Common myeloid progenitor, CD34-positive (primary cell): Measurements from ENCODE around the gene FAF1.
A peak's percentile ranks its signal among the peaks of the same experiment; 100 is the strongest.

Experiments
- CTCF ChIA-PET: fragments of 350-600 bp; sonication (Branson Sonifier 250); formaldehyde crosslinking; loops from one replicate; lab custom pipeline; 2021; ENCODE audit warnings: antibody characterized with exemption; lab: Charles Lee
- POLR2A ChIA-PET: fragments of 350-600 bp; sonication (Branson Sonifier 250); formaldehyde crosslinking; loops from one replicate; lab custom pipeline; 2021; ENCODE audit warnings: antibody characterized with exemption; lab: Charles Lee
- DNase-seq, 3 donors: peaks; one replicate each; pipeline versions ENCODE4 v3.0.0 to v3.0.0-alpha.2; 2013
- H3K27ac ChIP-seq, 2 experiments: 1 replicate in 1 of 2; 2 replicates in 1 of 2; pipeline ENCODE4 v1.7.0; 2013; ENCODE audit warnings: inconsistent platforms in 2 of 2, low read length in 2 of 2, mild to moderate bottlenecking in 2 of 2, low read depth in 1 of 2, moderate library complexity in 1 of 2; ENCODE audit not compliant: severe bottlenecking in 2 of 2, insufficient read depth in 1 of 2, poor library complexity in 1 of 2
- H3K27me3 ChIP-seq, 5 experiments: replicated peaks in 2 of 5; 1 replicate in 3 of 5; 2 replicates in 2 of 5; pipeline versions ENCODE4 v1.6.1 to v1.7.0; 2013; ENCODE audit warnings: low read length in 4 of 5, mild to moderate bottlenecking in 2 of 5, moderate library complexity in 2 of 5, inconsistent platforms in 1 of 5; ENCODE audit not compliant: insufficient read depth in 5 of 5, control insufficient read depth in 4 of 5
- H3K36me3 ChIP-seq, 4 experiments: 1 replicate in 2 of 4; 2 replicates in 2 of 4; pipeline versions ENCODE4 v1.6.1 to v1.7.0; 2013; ENCODE audit warnings: low read length in 3 of 4, control low read depth in 1 of 4, mild to moderate bottlenecking in 1 of 4; ENCODE audit not compliant: control insufficient read depth in 4 of 4, insufficient read depth in 4 of 4
- H3K4me1 ChIP-seq, 4 experiments: 1 replicate in 3 of 4; 2 replicates in 1 of 4; pipeline versions ENCODE4 v1.6.1 to v1.7.1; 2013; ENCODE audit warnings: low read length in 3 of 4, mild to moderate bottlenecking in 3 of 4, control low read depth in 1 of 4, inconsistent platforms in 1 of 4, moderate library complexity in 1 of 4; ENCODE audit not compliant: control insufficient read depth in 4 of 4, insufficient read depth in 4 of 4; ENCODE audit errors: control extremely low read depth in 1 of 4
- H3K4me3 ChIP-seq, 7 experiments: 1 replicate in 4 of 7; 2 replicates in 3 of 7; pipeline versions ENCODE4 v1.5.1 to v1.7.0; 2013; ENCODE audit warnings: mild to moderate bottlenecking in 7 of 7, low read length in 6 of 7, moderate library complexity in 6 of 7, inconsistent platforms in 2 of 7, low read depth in 2 of 7, control low read depth in 1 of 7; ENCODE audit not compliant: insufficient read depth in 4 of 7, control insufficient read depth in 1 of 7; ENCODE audit errors: extremely low read depth in 1 of 7
- H3K9me3 ChIP-seq, 5 experiments: 1 replicate in 4 of 5; 2 replicates in 1 of 5; pipeline versions ENCODE4 v1.6.1 to v1.7.1; 2013; ENCODE audit warnings: low read length in 4 of 5, mild to moderate bottlenecking in 2 of 5, inconsistent platforms in 1 of 5, low read depth in 1 of 5, moderate library complexity in 1 of 5; ENCODE audit not compliant: control insufficient read depth in 4 of 5, insufficient read depth in 2 of 5; ENCODE audit errors: control extremely low read depth in 1 of 5
- WGBS: methylation state at CpG from one replicate; pipeline ENCODE4 v1.1.5; 2013; ENCODE audit not compliant: insufficient coverage; 5-methylcytosine and 5-hydroxymethylcytosine counted together

The FAF1 gene

DNA sequence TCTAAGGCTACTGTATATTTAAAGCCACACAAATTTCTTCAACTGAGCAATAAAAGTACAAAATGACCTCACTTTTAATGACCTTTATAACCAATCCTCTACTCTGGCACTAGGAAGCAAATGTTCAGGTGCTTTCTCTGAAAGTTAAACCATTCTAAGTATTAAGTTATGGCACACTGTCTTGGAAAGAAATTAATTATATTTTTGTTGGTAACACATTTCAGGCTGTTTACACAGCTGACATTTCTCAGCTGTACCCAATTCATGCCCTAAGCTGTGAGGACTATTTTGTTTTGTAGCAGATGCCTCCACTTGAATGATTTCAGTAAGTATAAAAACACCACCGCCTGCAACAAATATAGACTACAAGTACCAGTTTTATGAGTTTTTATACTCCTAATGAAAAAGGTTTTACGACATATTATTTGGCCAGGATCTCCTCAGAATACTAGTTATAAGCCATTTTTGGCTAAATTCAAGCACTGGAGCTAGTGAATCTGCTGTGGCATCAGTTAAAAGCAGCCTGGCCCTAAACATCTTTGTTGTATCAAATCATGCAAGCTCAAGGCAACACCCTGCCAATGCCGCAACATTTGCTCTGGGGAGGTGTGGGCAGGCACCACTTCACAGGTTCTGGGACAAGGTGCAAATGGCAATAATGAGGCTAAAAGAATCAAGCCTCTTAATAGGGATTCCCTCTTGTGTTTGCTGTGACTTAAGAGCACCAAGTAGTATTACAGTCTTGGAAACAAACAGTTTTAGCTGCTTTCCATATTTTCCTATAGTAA lies 308.4 kb downstream of the FAF1 start:
- H3K9me3 ChIP-seq: no peaks in the 10 kb centered on the region
- CTCF ChIA-PET: no interaction called here

DNA sequence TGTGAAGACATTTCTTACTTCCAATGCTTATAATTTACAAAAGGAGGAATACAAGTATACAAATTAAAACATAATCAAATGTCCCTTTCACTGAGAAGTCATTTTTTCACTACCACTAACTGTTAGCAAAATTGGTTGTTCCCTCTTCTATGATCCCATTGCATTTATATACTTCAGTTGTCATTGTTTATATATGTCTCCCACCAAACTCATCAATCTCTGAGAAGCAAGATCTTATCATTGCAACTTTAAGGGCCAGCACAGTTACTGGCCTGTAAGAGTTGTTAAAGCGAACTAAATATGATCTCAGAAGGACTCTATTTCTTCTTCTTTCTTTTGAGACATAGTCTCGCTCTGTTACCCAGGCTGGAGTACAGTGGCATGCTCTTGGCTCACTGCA lies 313.5 kb downstream of the FAF1 start:
- Histone ChIP-seq H3K27ac (no peak overlapping the region), H3K36me3 (peaks cover 0 to 4% (median 0%) of the 10 kb centered on the region in 4 experiments), H3K4me1 (no peaks in the 10 kb centered on the region), H3K27me3 (no peaks in the 10 kb centered on the region), H3K4me3 (no peak overlapping the region), H3K9me3 (no peaks in the 10 kb centered on the region)
- ChIA-PET CTCF (no interaction called here), POLR2A (no interaction called here)
- WGBS: 100% methylated on average over 2 of the region's 2 CpGs
- no peak for DNase-seq

More for the DNA sequence above, 308.4 kb downstream of the FAF1 start:
- no peak overlapping the region for H3K27ac ChIP-seq
- peaks cover 0 to 5% (median 2%) of the 10 kb centered on the region in 4 experiments for H3K36me3 ChIP-seq
- no peak overlapping the region for H3K4me3 ChIP-seq
- DNase-seq: no peak
- WGBS: 100% methylated on average over 1 of the region's 3 CpGs
- H3K27me3 ChIP-seq: no peaks in the 10 kb centered on the region
- POLR2A ChIA-PET: no interaction called here
- no peaks in the 10 kb centered on the region for H3K4me1 ChIP-seq

DNA sequence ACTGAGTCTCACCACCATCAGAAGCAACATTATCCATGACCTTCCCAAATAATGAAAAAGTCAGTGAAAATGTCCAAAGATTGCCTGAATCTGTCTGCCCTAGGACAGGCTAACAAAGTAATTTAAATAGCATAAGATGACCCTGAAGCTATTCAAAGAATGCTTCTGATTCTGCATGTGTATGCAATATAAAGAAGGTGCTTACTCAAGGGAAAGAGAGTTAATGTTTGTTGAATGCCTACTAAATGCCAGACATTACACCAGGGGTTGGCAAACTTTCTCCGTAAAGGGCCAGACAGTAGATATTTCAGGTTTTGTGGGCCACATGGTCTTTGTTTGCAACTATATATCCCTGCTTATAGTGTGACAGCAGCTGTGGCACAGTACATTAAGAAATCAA lies 314.9 kb downstream of the FAF1 start:
- H3K27ac ChIP-seq: no peak overlapping the region
- H3K36me3 ChIP-seq: peaks cover 0 to 4% (median 0%) of the 10 kb centered on the region in 4 experiments
- POLR2A ChIA-PET: no interaction called here
- no peaks in the 10 kb centered on the region for H3K27me3 ChIP-seq
- H3K9me3 ChIP-seq: no peaks in the 10 kb centered on the region
- H3K4me1 ChIP-seq: no peaks in the 10 kb centered on the region
- 100% methylated on average over 1 of the region's 1 CpG for WGBS
- CTCF ChIA-PET: interaction anchor here (0.7 kb wide), 1 partner anchor 187 kb away, joined by 4 read pairs; no protein-coding TSS in a partner anchor
- no peak overlapping the region for H3K4me3 ChIP-seq
- no peak for DNase-seq

DNA sequence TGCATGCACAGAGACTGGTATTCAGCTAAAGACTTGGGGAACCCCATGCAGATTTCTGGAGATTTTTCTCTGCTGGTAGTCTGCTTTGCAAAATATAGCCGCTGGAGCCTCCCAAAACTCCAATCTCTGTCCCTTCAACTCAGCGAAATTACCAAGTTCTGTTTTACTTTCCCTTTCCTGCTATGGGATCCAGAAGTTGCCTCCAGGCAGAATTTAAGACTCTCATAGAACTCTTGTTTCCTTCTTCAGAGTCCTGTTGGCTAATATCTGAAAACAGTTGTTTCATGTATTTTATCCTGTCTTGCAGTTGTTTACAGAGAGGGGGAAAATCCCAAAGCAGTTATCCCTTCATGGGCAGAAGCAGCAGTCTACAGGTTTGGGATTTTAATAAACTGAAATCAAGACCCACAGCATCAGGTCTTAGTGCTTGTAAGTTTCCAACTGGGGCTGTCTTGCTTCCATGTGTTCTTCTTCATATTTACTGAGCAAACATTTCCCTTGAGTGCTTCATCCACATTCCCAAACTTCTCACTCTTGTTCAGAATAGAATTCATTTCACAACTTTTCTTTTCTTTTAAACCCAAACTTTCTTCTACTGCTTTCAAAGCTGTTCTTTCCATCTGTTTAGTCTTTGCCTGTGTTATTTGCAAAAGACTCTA lies 315.5 kb downstream of the FAF1 start:
- DNase-seq: no peak
- Histone ChIP-seq H3K27ac (no peak overlapping the region), H3K4me1 (no peaks in the 10 kb centered on the region), H3K9me3 (no peaks in the 10 kb centered on the region), H3K27me3 (no peaks in the 10 kb centered on the region), H3K4me3 (no peak overlapping the region), H3K36me3 (peaks cover 0 to 4% (median 0%) of the 10 kb centered on the region in 4 experiments)
- ChIA-PET POLR2A (no interaction called here), CTCF (interaction anchor here (1.1 kb wide), 1 partner anchor 18 kb away, joined by 3 read pairs; no protein-coding TSS in a partner anchor)
- WGBS: 100% methylated on average over 2 of the region's 2 CpGs

DNA sequence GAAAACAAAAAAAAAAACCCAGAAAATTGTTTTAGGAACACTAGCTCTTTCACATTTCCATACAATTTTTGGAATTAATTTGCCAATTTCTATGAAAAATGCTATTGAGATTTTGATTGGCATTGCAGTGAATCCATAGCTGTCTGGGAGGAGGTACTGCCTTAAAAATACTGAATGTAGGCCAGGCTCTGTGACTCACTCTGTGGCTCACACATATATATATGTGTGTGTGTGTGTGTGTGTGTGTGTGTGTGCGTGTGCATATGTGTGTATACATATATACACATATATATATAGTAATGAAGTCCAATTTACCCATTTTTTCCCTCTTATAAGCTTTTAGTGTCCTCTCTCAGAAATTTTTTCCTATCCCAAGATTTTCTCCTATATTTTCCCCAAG lies 322.6 kb downstream of the FAF1 start:
- POLR2A ChIA-PET: no interaction called here

DNA sequence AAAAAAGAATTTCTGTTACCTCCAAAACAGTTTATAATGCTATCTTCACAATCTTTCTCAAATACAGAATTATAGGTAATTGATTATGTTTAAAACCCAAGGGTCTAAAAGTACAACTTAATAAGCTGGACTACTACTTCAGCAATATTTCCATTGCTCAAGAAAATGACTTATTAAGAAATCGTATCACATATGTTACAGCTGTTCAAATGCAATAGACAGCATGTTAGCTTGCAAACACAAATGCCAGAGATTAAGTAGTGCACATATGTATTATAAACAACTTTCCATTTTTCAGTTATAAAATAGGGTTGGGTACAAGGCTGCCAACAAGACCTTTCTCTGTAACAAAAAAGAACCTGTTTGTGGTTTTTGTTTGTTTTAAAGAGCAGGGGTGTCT lies 325.8 kb downstream of the FAF1 start:
- H3K36me3 ChIP-seq: no peaks in the 10 kb centered on the region
- no CpG with 5 or more reads among the region's 1 CpG for WGBS
- ChIA-PET POLR2A (no interaction called here), CTCF (no interaction called here)
- H3K27ac ChIP-seq: no peak overlapping the region
- no peaks in the 10 kb centered on the region for H3K4me1 ChIP-seq
- H3K9me3 ChIP-seq: no peaks in the 10 kb centered on the region
- H3K4me3 ChIP-seq: no peak overlapping the region
- H3K27me3 ChIP-seq: no peaks in the 10 kb centered on the region
- DNase-seq: no peak

More for the DNA sequence above, 322.6 kb downstream of the FAF1 start:
- Histone ChIP-seq H3K4me1 (no peaks in the 10 kb centered on the region), H3K27me3 (no peaks in the 10 kb centered on the region), H3K4me3 (no peak overlapping the region), H3K36me3 (no peaks in the 10 kb centered on the region), H3K9me3 (no peaks in the 10 kb centered on the region), H3K27ac (no peak overlapping the region)
- CTCF ChIA-PET: interaction anchor here (0.6 kb wide), 1 partner anchor 1649 kb away, joined by 3 read pairs; no protein-coding TSS in a partner anchor
- DNase-seq: peak in 2 of 3 donors; percentile 2 to 18
- WGBS: no CpG with 5 or more reads among the region's 1 CpG

DNA sequence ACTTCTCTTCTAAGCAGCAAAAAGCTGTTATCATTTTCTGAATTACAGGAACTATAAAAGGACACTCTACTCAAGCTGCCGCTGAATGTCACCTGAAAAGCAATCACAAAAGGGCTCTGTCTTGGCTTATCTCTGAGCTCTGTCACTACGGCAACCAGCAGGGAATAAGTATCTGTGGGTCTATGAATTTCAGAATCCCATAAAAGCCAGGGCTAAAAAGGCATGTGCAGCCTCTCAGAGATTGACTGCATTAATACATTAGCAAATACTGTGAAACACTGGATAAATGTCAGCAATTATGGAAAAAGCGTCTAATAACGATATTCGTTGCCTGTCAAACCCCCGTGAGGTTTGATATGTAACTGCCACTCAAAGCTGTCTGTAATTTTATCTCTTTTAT lies 326.6 kb downstream of the FAF1 start:
- Histone ChIP-seq H3K27me3 (no peaks in the 10 kb centered on the region), H3K4me1 (no peaks in the 10 kb centered on the region), H3K36me3 (no peaks in the 10 kb centered on the region), H3K27ac (no peak overlapping the region), H3K9me3 (no peaks in the 10 kb centered on the region), H3K4me3 (no peak overlapping the region)
- WGBS: 100% methylated on average over 5 of the region's 6 CpGs
- DNase-seq: no peak
- ChIA-PET POLR2A (no interaction called here), CTCF (no interaction called here)
